H1 (cell line): ENCODE data around the gene HIPK2. TPM values are rescaled to one million over a fixed set of nuclear protein-coding genes. Genes with fewer than 3 reads are reported as not detected.

Experiments used
- CTCF ChIA-PET: fragments of 300-600 bp; sonication (Branson Sonifier 250); formaldehyde crosslinking; loops from one replicate; lab custom pipeline; 2021; ENCODE audit not compliant: partially characterized antibody; lab: Charles Lee
- POLR2A ChIA-PET: fragments of 300-600 bp; sonication (Branson Sonifier 250); formaldehyde crosslinking; loops from one replicate; lab custom pipeline; 2021; ENCODE audit warnings: inconsistent platforms; ENCODE audit not compliant: partially characterized antibody; lab: Charles Lee
- DNase-seq, 2 experiments: peaks; one replicate each; pipeline versions ENCODE4 v3.0.0 to v3.0.0-alpha.2; 2010 to 2022; ENCODE audit warnings: low spot score in 2 of 2, low read depth in 1 of 2, mixed read lengths in 1 of 2
- FAIRE-seq: peaks from 2 replicates; lab custom pipeline; 2011; peaks lifted over from hg19 to GRCh38; lab: Jason Lieb, UNC
- H2AFZ ChIP-seq: 2 replicates; pipeline ENCODE4 v1.8.1; 2012; ENCODE audit warnings: low read length, inconsistent platforms
- H2AK5ac ChIP-seq: 2 replicates; pipeline ENCODE4 v1.6.1; 2013; ENCODE audit warnings: low read depth, low read length
- H2BK120ac ChIP-seq: replicated peaks from 2 replicates; pipeline ENCODE3; 2013; ENCODE audit warnings: low read depth, low read length, inconsistent platforms
- H2BK12ac ChIP-seq: 2 replicates; pipeline ENCODE4 v1.6.1; 2013; ENCODE audit warnings: low read depth, low read length
- H2BK15ac ChIP-seq: 2 replicates; pipeline ENCODE4 v1.6.1; 2013; ENCODE audit warnings: low read length
- H2BK20ac ChIP-seq: 2 replicates; pipeline ENCODE4 v1.6.1; 2013; ENCODE audit warnings: low read length
- H2BK5ac ChIP-seq: 2 replicates; pipeline ENCODE4 v1.6.1; 2013; ENCODE audit warnings: low read depth, low read length
- H3K14ac ChIP-seq: 2 replicates; pipeline ENCODE4 v1.6.1; 2013; ENCODE audit warnings: inconsistent platforms; ENCODE audit not compliant: insufficient read length
- H3K18ac ChIP-seq: 2 replicates; pipeline ENCODE4 v1.6.1; 2013; ENCODE audit warnings: low read length; ENCODE audit errors: extremely low read depth
- H3K23ac ChIP-seq: 2 replicates; pipeline ENCODE4 v1.6.1; 2013; ENCODE audit warnings: inconsistent platforms; ENCODE audit not compliant: insufficient read length
- H3K23me2 ChIP-seq: 2 replicates; pipeline ENCODE4 v1.6.1; 2013; ENCODE audit warnings: low read depth, low read length
- H3K27ac ChIP-seq: 2 replicates; pipeline ENCODE4 v1.6.1; 2011; ENCODE audit warnings: low read depth, low read length, inconsistent platforms
- H3K27me3 ChIP-seq, 4 experiments: replicated peaks in 1 of 4; 1 replicate in 1 of 4; 2 replicates in 3 of 4; pipeline versions ENCODE4 v1.6.1 to v1.8.1; 2011 to 2013; ENCODE audit warnings: low read length in 3 of 4, mild to moderate bottlenecking in 3 of 4, inconsistent platforms in 2 of 4, mixed read lengths in 2 of 4, moderate library complexity in 1 of 4; ENCODE audit not compliant: control insufficient read depth in 3 of 4, insufficient read depth in 3 of 4; ENCODE audit errors: extremely low read depth in 1 of 4
- H3K36me3 ChIP-seq, 4 experiments: 2 replicates each; pipeline versions ENCODE4 v1.6.1 to v1.8.1; 2011 to 2013; ENCODE audit warnings: mild to moderate bottlenecking in 4 of 4, low read length in 3 of 4, moderate library complexity in 2 of 4, control low read depth in 1 of 4, inconsistent platforms in 1 of 4; ENCODE audit not compliant: insufficient read depth in 4 of 4, control insufficient read depth in 2 of 4
- H3K4ac ChIP-seq: replicated peaks from 2 replicates; pipeline ENCODE3; 2013; ENCODE audit warnings: low read length, low read depth, mixed read lengths, inconsistent platforms; ENCODE audit not compliant: insufficient read length
- H3K4me1 ChIP-seq, 4 experiments: replicated peaks in 1 of 4; 1 replicate in 1 of 4; 2 replicates in 3 of 4; pipeline versions ENCODE4 v1.6.1 to v1.8.1; 2011 to 2013; ENCODE audit warnings: low read length in 3 of 4, inconsistent platforms in 2 of 4, mixed read lengths in 1 of 4; ENCODE audit not compliant: insufficient read depth in 4 of 4, control insufficient read depth in 3 of 4
- H3K4me2 ChIP-seq, 2 experiments: 2 replicates each; pipeline versions ENCODE4 v1.6.1 to v1.8.1; 2011 to 2013; ENCODE audit warnings: low read depth in 2 of 2, low read length in 2 of 2, control low read depth in 1 of 2, inconsistent platforms in 1 of 2, mild to moderate bottlenecking in 1 of 2; ENCODE audit not compliant: insufficient read depth in 1 of 2
- H3K4me3 ChIP-seq, 4 experiments: fragments of 200-600, 300-600 bp in 1 of 4; sonication (generic), shearing (Covaris generic), sonication (Bioruptor Twin) in 1 of 4; 2 replicates each; pipeline versions ENCODE4 v1.5.1 to v1.8.1; 2011 to 2016; ENCODE audit warnings: low read length in 4 of 4, low read depth in 3 of 4, control low read depth in 2 of 4, inconsistent platforms in 2 of 4, mild to moderate bottlenecking in 2 of 4, mixed read lengths in 1 of 4, moderate library complexity in 1 of 4; ENCODE audit not compliant: insufficient read depth in 2 of 4; ENCODE audit errors: extremely low read depth in 1 of 4
- H3K56ac ChIP-seq: replicated peaks from 2 replicates; pipeline ENCODE3; 2013; ENCODE audit warnings: low read depth, mild to moderate bottlenecking, mixed read lengths, low read length, inconsistent platforms; ENCODE audit not compliant: insufficient read length
- H3K79me1 ChIP-seq: 2 replicates; pipeline ENCODE4 v1.6.1; 2013; ENCODE audit warnings: low read depth, low read length, control low read depth
- H3K79me2 ChIP-seq, 2 experiments: 2 replicates each; pipeline versions ENCODE4 v1.6.1 to v1.8.1; 2012 to 2013; ENCODE audit warnings: low read length in 2 of 2, mild to moderate bottlenecking in 2 of 2, inconsistent platforms in 1 of 2; ENCODE audit not compliant: insufficient read depth in 2 of 2, control insufficient read depth in 1 of 2
- H3K9ac ChIP-seq, 4 experiments: replicated peaks in 1 of 4; 1 replicate in 1 of 4; 2 replicates in 3 of 4; pipeline versions ENCODE4 v1.6.1 to v1.8.1; 2011 to 2013; ENCODE audit warnings: low read depth in 3 of 4, low read length in 3 of 4, control low read depth in 2 of 4, mild to moderate bottlenecking in 2 of 4, moderate library complexity in 2 of 4, inconsistent platforms in 1 of 4; ENCODE audit errors: extremely low read depth in 1 of 4
- H3K9me3 ChIP-seq, 2 experiments: 2 replicates each; pipeline versions ENCODE4 v1.6.1 to v1.8.1; 2012 to 2013; ENCODE audit warnings: mild to moderate bottlenecking in 2 of 2, moderate library complexity in 2 of 2, control low read depth in 1 of 2, inconsistent platforms in 1 of 2, low read depth in 1 of 2, low read length in 1 of 2, mixed read lengths in 1 of 2; ENCODE audit not compliant: insufficient read depth in 2 of 2
- H4K20me1 ChIP-seq, 2 experiments: replicated peaks in 1 of 2; 2 replicates each; pipeline versions ENCODE3 to v1.8.1; 2011 to 2013; ENCODE audit warnings: inconsistent platforms in 2 of 2, low read length in 2 of 2, mild to moderate bottlenecking in 1 of 2; ENCODE audit not compliant: insufficient read depth in 2 of 2, control insufficient read depth in 1 of 2
- H4K5ac ChIP-seq: 2 replicates; pipeline ENCODE4 v1.6.1; 2013; ENCODE audit warnings: low read length, low read depth, mixed read lengths, inconsistent platforms; ENCODE audit not compliant: insufficient read length
- H4K8ac ChIP-seq: 2 replicates; pipeline ENCODE4 v1.8.0; 2013; ENCODE audit warnings: mild to moderate bottlenecking, moderate library complexity, low read length, inconsistent platforms; ENCODE audit not compliant: insufficient read depth; ENCODE audit errors: extremely low read depth
- H4K91ac ChIP-seq: replicated peaks from 2 replicates; pipeline ENCODE3; 2013; ENCODE audit warnings: low read length, mixed read lengths, inconsistent platforms; ENCODE audit not compliant: insufficient read length
- POLR2AphosphoS5 ChIP-seq: IDR thresholded peaks from 2 replicates; pipeline ENCODE4 v1.6.1; 2011; ENCODE audit warnings: low read depth, low read length
- RAD21 ChIP-seq, 2 experiments: IDR thresholded peaks in 1 of 2; conservative IDR thresholded peaks in 1 of 2; 2 replicates each; pipeline ENCODE4 v1.6.1; 2011; ENCODE audit warnings: low read depth in 2 of 2, low read length in 2 of 2, improper control_type of control experiment in 1 of 2, inconsistent platforms in 1 of 2, mild to moderate bottlenecking in 1 of 2, moderate library complexity in 1 of 2
- SP4 ChIP-seq: IDR thresholded peaks from 2 replicates; pipeline ENCODE4 v1.6.1; 2012; ENCODE audit warnings: low read length, inconsistent platforms
- WGBS, 2 experiments: shearing (Covaris generic) in 1 of 2; methylation state at CpG; one replicate each; pipeline versions ENCODE4 v1.1.6 to v1.1.7; 2013 to 2015; ENCODE audit warnings: low lambda C conversion rate in 2 of 2, mixed read lengths in 2 of 2, inconsistent platforms in 1 of 2, low coverage in 1 of 2, missing lambda C conversion rate in 1 of 2; ENCODE audit not compliant: insufficient replicate concordance in 2 of 2, insufficient coverage in 1 of 2, insufficient read length in 1 of 2; ENCODE audit errors: extremely low coverage in 1 of 2, missing lambda C conversion rate in 1 of 2; 5-methylcytosine and 5-hydroxymethylcytosine counted together
- polyA plus RNA-seq, 7 experiments: library from polyadenylated mRNA; depleted of rRNA in 3 of 7; stranded (reverse) in 5 of 7; unstranded in 2 of 7; fragments of >200 nt in 5 of 7; fragments of 200-250 nt in 2 of 7; gene quantifications; 1 replicate in 5 of 7; 2 replicates in 1 of 7; 4 replicates in 1 of 7; pipeline versions ENCODE4 v1.2.1 to v1.2.3, GENCODE V29; 2011 to 2013; ENCODE audit warnings: missing spikeins in 2 of 7, mixed read lengths in 2 of 7
- total RNA-seq: library from RNA; stranded (reverse); fragmentation: NEBNext Ultra II Directional; extraction: Animal tissue kit (Norgen Biotek cat#: 25700); gene quantifications from 2 replicates; pipeline ENCODE4 v1.2.1, GENCODE V29; 2021

HIPK2 gene
- total and polyA plus RNA-seq, 2 of the 8 experiments (the other 6 are each of a cell fraction or from before 2014, with no cell fraction given), result 8.3 to 24.3 TPM

DNA sequence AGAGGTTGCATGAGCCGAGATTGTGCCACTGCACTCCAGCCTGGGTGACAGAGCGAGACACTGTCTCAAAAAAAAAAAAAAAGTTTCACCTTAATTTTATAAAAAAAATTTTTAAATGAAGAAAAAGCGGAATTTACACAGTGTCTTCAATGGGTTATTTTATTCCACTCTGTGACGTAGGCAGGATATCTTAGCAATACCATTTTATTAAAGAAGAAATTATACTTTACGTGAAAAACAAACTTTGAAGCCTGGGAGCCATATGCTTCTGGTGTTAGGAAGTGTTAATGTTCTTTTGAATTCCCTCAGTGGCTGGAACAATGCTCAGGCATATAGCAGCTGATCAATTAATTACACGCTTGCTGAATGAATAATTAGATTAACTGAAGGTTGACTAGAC is 176.6 kb downstream of the HIPK2 start:
- Histone ChIP-seq H3K4ac (no peak overlapping the region), H3K27me3 (no peaks in the 10 kb centered on the region), H4K91ac (no peak overlapping the region), H3K56ac (no peak overlapping the region), H3K79me2 (no peaks in the 10 kb centered on the region), H4K8ac (no peak overlapping the region), H3K18ac (no peak overlapping the region), H4K20me1 (no peaks in the 10 kb centered on the region), H3K14ac (no peak overlapping the region), H2BK12ac (no peak overlapping the region), H3K9ac (no peak overlapping the region), H2BK5ac (no peak overlapping the region), H2BK120ac (no peak overlapping the region), H3K4me1 (no peaks in the 10 kb centered on the region), H3K23me2 (no peaks in the 10 kb centered on the region), H3K4me3 (no peak overlapping the region), H3K23ac (no peak overlapping the region), H4K5ac (no peak overlapping the region), H2BK15ac (no peak overlapping the region), H2AK5ac (no peak overlapping the region), H3K79me1 (no peaks in the 10 kb centered on the region), H3K36me3 (peaks cover 0 to 3% (median 0%) of the 10 kb centered on the region in 4 experiments; a peak in 2 of 8 replicates), H2BK20ac (no peak overlapping the region), H3K4me2 (no peak overlapping the region), H3K9me3 (no peaks in the 10 kb centered on the region), H2AFZ (no peak overlapping the region), H3K27ac (no peak overlapping the region)
- POLR2A ChIA-PET, result interaction anchor here (0.6 kb wide), 1 partner anchor 43 kb away, joined by 3 read pairs; no protein-coding TSS in a partner anchor
- DNase-seq, result no peak
- FAIRE-seq, result no peak
- WGBS, 2 experiments, result 90% methylated on average over 6 of the region's 6 CpGs; no CpG with 5 or more reads in 1 of the 2 experiments
- CTCF ChIA-PET, result interaction anchor here (0.6 to 5.2 kb wide), 27 partner anchors 12 to 454 kb away, joined by 3 to 55 read pairs (median 5); no protein-coding TSS in a partner anchor
- TF ChIP-seq POLR2AphosphoS5 (no peak), RAD21 (IDR thresholded peaks at IDR 0.05 in 1 of 2, conservative IDR thresholded peaks at IDR 0.05 in 1 of 2; ENCODE audit: low read depth in 2 of 2, low read length in 2 of 2) (no peak), SP4 (no peak)
